ENCODE measurements around the gene SBNO2. TPM values are rescaled to one million over a fixed set of nuclear protein-coding genes. Genes with fewer than 3 reads are reported as not detected.

SBNO2 gene
- total and polyA plus RNA-seq, 2 of the 4 experiments (the other 2 are of a cell fraction) = 13.4 to 40.5 TPM

DNA sequence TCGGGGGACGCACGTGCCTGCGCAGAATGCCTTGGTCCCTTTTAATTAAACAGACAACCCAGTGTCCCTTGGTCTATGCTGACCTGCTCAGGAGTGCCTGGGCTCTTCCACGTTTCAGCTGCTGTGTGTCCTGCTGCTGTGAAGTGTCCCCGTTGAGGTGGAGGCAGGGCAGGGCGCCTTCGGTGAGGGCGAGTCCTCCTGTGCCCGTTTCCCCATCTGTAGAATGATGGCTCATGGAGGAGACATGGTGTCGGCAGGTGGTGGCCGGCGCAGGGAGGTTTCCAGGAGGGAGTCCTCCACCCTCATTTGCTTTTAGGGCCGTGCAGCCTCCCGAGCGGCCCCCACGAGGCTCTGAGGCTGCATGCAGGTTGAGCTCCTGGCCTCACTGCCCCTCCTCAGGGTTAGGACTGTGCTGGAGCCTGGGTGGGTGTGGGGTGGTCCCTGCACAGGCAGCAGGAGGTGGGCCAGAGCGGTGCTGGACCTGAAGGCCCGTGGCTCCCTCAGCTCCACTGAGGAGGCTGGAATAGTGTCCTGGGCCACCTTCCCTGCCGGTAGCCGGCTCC, 40.3 kb upstream of the SBNO2 start:
- Histone ChIP-seq H2AFZ (replicated peaks; ENCODE audit: low read length, poor library complexity) (no peak overlapping the region), H4K8ac (ENCODE audit: low read depth in 2 of 2, low read length in 2 of 2) (peak overlapping the region in 1 of 2 experiments; percentile 58; a peak in 2 of 4 replicates), H4K5ac (ENCODE audit: low read depth, low read length) (0 out of 2 replicates have a peak overlapping the region, but pooled peaks have one; percentile 7), H3K79me1 (ENCODE audit: low read depth in 1 of 2, low read length in 2 of 2) (peaks cover 12 to 87% of the 10 kb centered on the region in 2 experiments), H3K14ac (replicated peaks; ENCODE audit: low read depth, low read length) (no peak overlapping the region), H3K18ac (ENCODE audit: low read depth, low read length) (no peak overlapping the region), H3K9me3 (ENCODE audit: control insufficient read depth, insufficient read depth, low read length) (no peaks in the 10 kb centered on the region), H2BK5ac (ENCODE audit: low read depth, low read length, poor library complexity, severe bottlenecking) (peak overlapping the region; percentile 19), H4K20me1 (ENCODE audit: insufficient read depth, low read length) (peaks cover 77% of the 10 kb centered on the region), H2BK120ac (ENCODE audit: low read depth, low read length) (peak overlapping the region; percentile 43; the same call in 1 of the 2 replicates), H4K91ac (ENCODE audit: insufficient read depth, low read depth, low read length) (peak overlapping the region; percentile 60), H3K4me1 (ENCODE audit: control insufficient read depth, insufficient read depth, low read length) (peaks cover 22% of the 10 kb centered on the region), H3K4me2 (ENCODE audit: low read depth, low read length) (no peak overlapping the region), H3K4me3 (ENCODE audit: insufficient read depth, low read depth, low read length) (no peak overlapping the region), H2BK15ac (ENCODE audit: low read depth, low read length) (no peak overlapping the region), H3K27me3 (ENCODE audit: control insufficient read depth, insufficient read depth, low read length) (no peaks in the 10 kb centered on the region), H2BK20ac (ENCODE audit: low read depth, low read length) (peak overlapping the region; percentile 35; the same call in 1 of the 2 replicates), H3K23ac (ENCODE audit: low read depth, low read length) (peak overlapping the region; percentile 23), H3K56ac (ENCODE audit: extremely low read depth, insufficient read depth, low read length) (no peak overlapping the region), H3K9me1 (ENCODE audit: insufficient read depth, low read length) (peaks cover 24% of the 10 kb centered on the region), H3K4ac (ENCODE audit: low read depth, low read length) (peak overlapping the region; percentile 69), H2AK5ac (ENCODE audit: low read depth, low read length) (peak overlapping the region; percentile 98), H3K36me3 (ENCODE audit: control insufficient read depth, insufficient read depth, low read length) (peaks cover 14% of the 10 kb centered on the region; the same call in 1 of the 2 replicates), H3K9ac (ENCODE audit: low read depth, low read length) (no peak overlapping the region), H2AK9ac (replicated peaks; ENCODE audit: low read depth, low read length, poor library complexity) (peak overlapping the region; percentile 62), H3K27ac (ENCODE audit: insufficient read depth, low read length) (0 out of 2 replicates have a peak overlapping the region, but pooled peaks have one; percentile 0)
- no TSS peak for BruUV-seq (replicated peaks)
- POLR2A ChIA-PET (ENCODE audit: unreplicated experiment) = no interaction called here
- CTCF ChIA-PET = no interaction called here
- dilution Hi-C loops (cut with HindIII; ENCODE audit: low sequenced_read_pairs, unreplicated experiment) = no loop called here
- DNase-seq (no peak), ATAC-seq (ENCODE audit: low read depth) (no peak)
- in situ Hi-C loops (cut with MboI; ENCODE audit: low sequenced_read_pairs) = no loop called here
- intact Hi-C loops (cut with micrococcal nuclease) = no loop called here
- TF ChIP-seq RFX5 (IDR thresholded peaks at IDR 0.05; ENCODE audit: low read depth, low read length) = no peak
- no peak for TF ChIP-seq SMC3 (IDR thresholded peaks at IDR 0.05; ENCODE audit: low read depth, low read length)
- no peak for TF ChIP-seq CEBPB (IDR thresholded peaks at IDR 0.05; ENCODE audit: low read depth, low read length)
- TF ChIP-seq, protein P1, sequence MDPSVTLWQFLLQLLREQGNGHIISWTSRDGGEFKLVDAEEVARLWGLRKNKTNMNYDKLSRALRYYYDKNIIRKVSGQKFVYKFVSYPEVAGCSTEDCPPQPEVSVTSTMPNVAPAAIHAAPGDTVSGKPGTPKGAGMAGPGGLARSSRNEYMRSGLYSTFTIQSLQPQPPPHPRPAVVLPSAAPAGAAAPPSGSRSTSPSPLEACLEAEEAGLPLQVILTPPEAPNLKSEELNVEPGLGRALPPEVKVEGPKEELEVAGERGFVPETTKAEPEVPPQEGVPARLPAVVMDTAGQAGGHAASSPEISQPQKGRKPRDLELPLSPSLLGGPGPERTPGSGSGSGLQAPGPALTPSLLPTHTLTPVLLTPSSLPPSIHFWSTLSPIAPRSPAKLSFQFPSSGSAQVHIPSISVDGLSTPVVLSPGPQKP (IDR thresholded peaks at IDR 0.05; ENCODE audit: borderline replicate concordance, low read depth, low read length) = no peak
- TF ChIP-seq BHLHE40 (IDR thresholded peaks at IDR 0.05; ENCODE audit: low read depth, low read length) = no peak
- TF ChIP-seq, protein P2, sequence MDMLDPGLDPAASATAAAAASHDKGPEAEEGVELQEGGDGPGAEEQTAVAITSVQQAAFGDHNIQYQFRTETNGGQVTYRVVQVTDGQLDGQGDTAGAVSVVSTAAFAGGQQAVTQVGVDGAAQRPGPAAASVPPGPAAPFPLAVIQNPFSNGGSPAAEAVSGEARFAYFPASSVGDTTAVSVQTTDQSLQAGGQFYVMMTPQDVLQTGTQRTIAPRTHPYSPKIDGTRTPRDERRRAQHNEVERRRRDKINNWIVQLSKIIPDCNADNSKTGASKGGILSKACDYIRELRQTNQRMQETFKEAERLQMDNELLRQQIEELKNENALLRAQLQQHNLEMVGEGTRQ (IDR thresholded peaks at IDR 0.05; ENCODE audit: low read depth, low read length) = no peak
- TF ChIP-seq MAZ (IDR thresholded peaks at IDR 0.05; ENCODE audit: borderline replicate concordance, low read depth, low read length) = no peak
- no peak for TF ChIP-seq POLR2A (IDR thresholded peaks at IDR 0.05; ENCODE audit: low read depth, low read length)
- TF ChIP-seq, protein P3, sequence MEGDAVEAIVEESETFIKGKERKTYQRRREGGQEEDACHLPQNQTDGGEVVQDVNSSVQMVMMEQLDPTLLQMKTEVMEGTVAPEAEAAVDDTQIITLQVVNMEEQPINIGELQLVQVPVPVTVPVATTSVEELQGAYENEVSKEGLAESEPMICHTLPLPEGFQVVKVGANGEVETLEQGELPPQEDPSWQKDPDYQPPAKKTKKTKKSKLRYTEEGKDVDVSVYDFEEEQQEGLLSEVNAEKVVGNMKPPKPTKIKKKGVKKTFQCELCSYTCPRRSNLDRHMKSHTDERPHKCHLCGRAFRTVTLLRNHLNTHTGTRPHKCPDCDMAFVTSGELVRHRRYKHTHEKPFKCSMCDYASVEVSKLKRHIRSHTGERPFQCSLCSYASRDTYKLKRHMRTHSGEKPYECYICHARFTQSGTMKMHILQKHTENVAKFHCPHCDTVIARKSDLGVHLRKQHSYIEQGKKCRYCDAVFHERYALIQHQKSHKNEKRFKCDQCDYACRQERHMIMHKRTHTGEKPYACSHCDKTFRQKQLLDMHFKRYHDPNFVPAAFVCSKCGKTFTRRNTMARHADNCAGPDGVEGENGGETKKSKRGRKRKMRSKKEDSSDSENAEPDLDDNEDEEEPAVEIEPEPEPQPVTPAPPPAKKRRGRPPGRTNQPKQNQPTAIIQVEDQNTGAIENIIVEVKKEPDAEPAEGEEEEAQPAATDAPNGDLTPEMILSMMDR (conservative IDR thresholded peaks at IDR 0.05; ENCODE audit: low read depth, low read length) = no peak
- TF ChIP-seq RCOR1 (IDR thresholded peaks at IDR 0.05; ENCODE audit: insufficient replicate concordance, low read length) = no peak
- TF ChIP-seq MAFK (IDR thresholded peaks at IDR 0.05; ENCODE audit: low read depth, low read length) = no peak
- TF ChIP-seq MXI1 (IDR thresholded peaks at IDR 0.05; ENCODE audit: borderline replicate concordance, low read depth, low read length) = no peak
- TF ChIP-seq NFE2L2 (IDR thresholded peaks at IDR 0.05; ENCODE audit: low read depth, low read length) = no peak
- TF ChIP-seq FOS (IDR thresholded peaks at IDR 0.05; ENCODE audit: low read depth, low read length) = no peak
- no peak for TF ChIP-seq CHD1 (IDR thresholded peaks at IDR 0.05; ENCODE audit: low read depth, low read length)
- no peak for TF ChIP-seq RAD21 (IDR thresholded peaks at IDR 0.05; ENCODE audit: low read length)
- WGBS, 2 experiments (ENCODE audit: extremely low coverage in 2 of 2, insufficient read length in 1 of 2) = 100% methylated on average over 3 of the region's 21 CpGs; no CpG with 5 or more reads in 1 of the 2 experiments

All from IMR-90 (cell line).